Memory B cell (primary cell): ENCODE results near the gene TMEM169.
"Not testable (repeated sequence)": the region's sequence is repeated elsewhere in the genome, so short reads cannot be mapped to it uniquely, and the experiment has no call there.

Experiments used
- ATAC-seq: fragments of 150-1000 bp; cut with Tn5 transposase; 2 replicates; pipeline ENCODE4 v1.10.0; 2021; ENCODE audit warnings: low read depth, mild to moderate bottlenecking, moderate library complexity
- DNase-seq, 2 donors: peaks; one replicate each; pipeline ENCODE4 v3.0.0; 2022; ENCODE audit warnings: low spot score in 2 of 2
- H3K27ac Mint-ChIP-seq: one replicate; pipeline ENCODE4 v1.8.0; 2022; ENCODE audit warnings: mild to moderate bottlenecking, moderate library complexity, mixed read lengths
- H3K27me3 Mint-ChIP-seq: one replicate; pipeline ENCODE4 v1.8.0; 2022; ENCODE audit warnings: mixed read lengths
- H3K36me3 Mint-ChIP-seq: one replicate; pipeline ENCODE4 v1.8.0; 2022; ENCODE audit warnings: mild to moderate bottlenecking, mixed read lengths
- H3K4me1 Mint-ChIP-seq: one replicate; pipeline ENCODE4 v1.8.0; 2022; ENCODE audit warnings: mixed read lengths
- H3K4me3 Mint-ChIP-seq: one replicate; pipeline ENCODE4 v1.8.0; 2022; ENCODE audit warnings: mild to moderate bottlenecking, moderate library complexity, mixed read lengths
- H3K9me3 Mint-ChIP-seq: one replicate; pipeline ENCODE4 v1.8.0; 2022; ENCODE audit warnings: mixed read lengths

TMEM169 gene

GRCh38 chr2:216117561-216118340, 36.0 kb downstream of the TMEM169 start:
- H3K4me3 Mint-ChIP-seq = no peak overlapping the region
- ATAC-seq (no peak), DNase-seq (no peak)
- no peaks in the 10 kb centered on the region for H3K9me3 Mint-ChIP-seq
- peaks cover 48% of the 10 kb centered on the region for H3K36me3 Mint-ChIP-seq
- H3K4me1 Mint-ChIP-seq = peaks cover 34% of the 10 kb centered on the region
- no peak overlapping the region for H3K27ac Mint-ChIP-seq
- H3K27me3 Mint-ChIP-seq = no peaks in the 10 kb centered on the region

GRCh38 chr2:216118474-216118873, 36.8 kb downstream of the TMEM169 start:
- ATAC-seq = no peak
- peaks cover 31% of the 10 kb centered on the region for H3K4me1 Mint-ChIP-seq
- peaks cover 43% of the 10 kb centered on the region for H3K36me3 Mint-ChIP-seq

GRCh38 chr2:216119146-216119545, 37.4 kb downstream of the TMEM169 start:
- H3K4me1 Mint-ChIP-seq = peaks cover 27% of the 10 kb centered on the region
- no peak overlapping the region for H3K4me3 Mint-ChIP-seq
- H3K36me3 Mint-ChIP-seq = peaks cover 39% of the 10 kb centered on the region
- H3K27ac Mint-ChIP-seq = no peak overlapping the region
- ATAC-seq (no peak), DNase-seq (no peak)
- H3K27me3 Mint-ChIP-seq = no peaks in the 10 kb centered on the region
- no peaks in the 10 kb centered on the region for H3K9me3 Mint-ChIP-seq

More at GRCh38 chr2:216118474-216118873, 36.8 kb downstream of the TMEM169 start:
- H3K9me3 Mint-ChIP-seq = no peaks in the 10 kb centered on the region
- peak overlapping the region; percentile 60 for H3K27ac Mint-ChIP-seq
- no peak overlapping the region for H3K4me3 Mint-ChIP-seq
- DNase-seq = no peak
- H3K27me3 Mint-ChIP-seq = no peaks in the 10 kb centered on the region

- no peak overlapping the region for H3K4me3 Mint-ChIP-seq
- peaks cover 43% of the 10 kb centered on the region for H3K36me3 Mint-ChIP-seq
- DNase-seq (no peak), ATAC-seq (no peak)
- no peaks in the 10 kb centered on the region for H3K27me3 Mint-ChIP-seq
- H3K27ac Mint-ChIP-seq = no peak overlapping the region
- peaks cover 20% of the 10 kb centered on the region for H3K4me1 Mint-ChIP-seq
- no peaks in the 10 kb centered on the region for H3K9me3 Mint-ChIP-seq
Observed at GRCh38 chr2:216119986-216120385, 38.3 kb downstream of the TMEM169 start.

GRCh38 chr2:216121255-216121654, 39.5 kb downstream of the TMEM169 start:
- H3K27me3 Mint-ChIP-seq = no peaks in the 10 kb centered on the region
- no peak for ATAC-seq
- no peak overlapping the region for H3K4me3 Mint-ChIP-seq
- H3K4me1 Mint-ChIP-seq = peaks cover 14% of the 10 kb centered on the region
- H3K36me3 Mint-ChIP-seq = peaks cover 44% of the 10 kb centered on the region
- H3K9me3 Mint-ChIP-seq = no peaks in the 10 kb centered on the region
- no peak overlapping the region for H3K27ac Mint-ChIP-seq
- DNase-seq = no peak

GRCh38 chr2:216126943-216127342, 45.2 kb downstream of the TMEM169 start:
- H3K9me3 Mint-ChIP-seq = no peaks in the 10 kb centered on the region

GRCh38 chr2:216130346-216130971, 48.7 kb downstream of the TMEM169 start:
- no peak for DNase-seq
- no peak overlapping the region for H3K4me3 Mint-ChIP-seq
- H3K27ac Mint-ChIP-seq = no peak overlapping the region
- H3K9me3 Mint-ChIP-seq = no peaks in the 10 kb centered on the region
- H3K4me1 Mint-ChIP-seq = peaks cover 8% of the 10 kb centered on the region
- H3K36me3 Mint-ChIP-seq = peaks cover 49% of the 10 kb centered on the region
- H3K27me3 Mint-ChIP-seq = no peaks in the 10 kb centered on the region
- no peak for ATAC-seq

More at GRCh38 chr2:216126943-216127342, 45.2 kb downstream of the TMEM169 start:
- Mint-ChIP-seq H3K4me3 (no peak overlapping the region), H3K36me3 (peaks cover 39% of the 10 kb centered on the region), H3K4me1 (peaks cover 7% of the 10 kb centered on the region), H3K27ac (no peak overlapping the region), H3K27me3 (no peaks in the 10 kb centered on the region)
- ATAC-seq (no peak), DNase-seq (no peak)

GRCh38 chr2:216131175-216131926, 49.6 kb downstream of the TMEM169 start:
- no peak for ATAC-seq

GRCh38 chr2:216132585-216132984, 50.9 kb downstream of the TMEM169 start:
- ATAC-seq (no peak), DNase-seq (no peak)
- Mint-ChIP-seq H3K27ac (peak overlapping the region; percentile 18), H3K27me3 (no peaks in the 10 kb centered on the region), H3K9me3 (no peaks in the 10 kb centered on the region), H3K4me1 (peaks cover 12% of the 10 kb centered on the region), H3K36me3 (peaks cover 52% of the 10 kb centered on the region), H3K4me3 (no peak overlapping the region)

More at GRCh38 chr2:216131175-216131926, 49.6 kb downstream of the TMEM169 start:
- H3K36me3 Mint-ChIP-seq = peaks cover 53% of the 10 kb centered on the region
- H3K4me1 Mint-ChIP-seq = peaks cover 9% of the 10 kb centered on the region
- no peak for DNase-seq
- no peaks in the 10 kb centered on the region for H3K9me3 Mint-ChIP-seq
- H3K27me3 Mint-ChIP-seq = no peaks in the 10 kb centered on the region
- H3K27ac Mint-ChIP-seq = peak overlapping the region; percentile 18
- H3K4me3 Mint-ChIP-seq = no peak overlapping the region

GRCh38 chr2:216133397-216133796, 51.7 kb downstream of the TMEM169 start:
- H3K27ac Mint-ChIP-seq = no peak overlapping the region
- no peak overlapping the region for H3K4me3 Mint-ChIP-seq
- H3K27me3 Mint-ChIP-seq = no peaks in the 10 kb centered on the region
- H3K9me3 Mint-ChIP-seq = no peaks in the 10 kb centered on the region
- peaks cover 12% of the 10 kb centered on the region for H3K4me1 Mint-ChIP-seq
- peaks cover 52% of the 10 kb centered on the region for H3K36me3 Mint-ChIP-seq
- ATAC-seq = no peak
- no peak for DNase-seq

GRCh38 chr2:216134958-216135541, 53.3 kb downstream of the TMEM169 start:
- DNase-seq (no peak), ATAC-seq (no peak)
- peak overlapping the region; percentile 66 for H3K27ac Mint-ChIP-seq
- H3K4me3 Mint-ChIP-seq = no peak overlapping the region
- H3K9me3 Mint-ChIP-seq = no peaks in the 10 kb centered on the region
- H3K27me3 Mint-ChIP-seq = no peaks in the 10 kb centered on the region
- H3K4me1 Mint-ChIP-seq = peaks cover 9% of the 10 kb centered on the region
- H3K36me3 Mint-ChIP-seq = peaks cover 50% of the 10 kb centered on the region

GRCh38 chr2:216139884-216140283, 58.2 kb downstream of the TMEM169 start:
- Mint-ChIP-seq H3K4me3 (no peak overlapping the region), H3K27ac (no peak overlapping the region), H3K4me1 (peaks cover 6% of the 10 kb centered on the region), H3K9me3 (no peaks in the 10 kb centered on the region), H3K36me3 (peaks cover 28% of the 10 kb centered on the region), H3K27me3 (no peaks in the 10 kb centered on the region)
- DNase-seq (peak in 1 of 2 donors; percentile 9), ATAC-seq (peak; percentile 53)

- H3K27ac Mint-ChIP-seq, ATAC-seq, H3K4me1 Mint-ChIP-seq, H3K9me3 Mint-ChIP-seq, H3K27me3 Mint-ChIP-seq, H3K4me3 Mint-ChIP-seq, DNase-seq: not testable (repeated sequence)
- H3K36me3 Mint-ChIP-seq = peaks cover 15% of the 10 kb centered on the region
Observed at GRCh38 chr2:216141516-216141915, 59.8 kb downstream of the TMEM169 start.

GRCh38 chr2:216142540-216142939, 60.8 kb downstream of the TMEM169 start:
- Mint-ChIP-seq H3K27me3 (no peaks in the 10 kb centered on the region), H3K4me1 (peaks cover 2% of the 10 kb centered on the region), H3K27ac (no peak overlapping the region), H3K9me3 (no peaks in the 10 kb centered on the region), H3K4me3 (no peak overlapping the region), H3K36me3 (peaks cover 19% of the 10 kb centered on the region)
- DNase-seq (no peak), ATAC-seq (no peak)
